Measurements from ENCODE around the gene LTBP3. TPM values are rescaled to one million over a fixed set of nuclear protein-coding genes. Genes with fewer than 3 reads are reported as not detected.
A peak's percentile ranks its signal among the peaks of the same experiment; 100 is the strongest.

LTBP3 gene
- total RNA-seq (2021) (92.1 and 123 TPM in 2 replicates), Bru-seq, nascent RNA (percentile 58 among the genes with signal in this experiment), BruChase-seq, experiment 1, labeled RNA remaining after a 2-hour chase (percentile 73 among the genes with signal in this experiment), BruChase-seq, experiment 2, labeled RNA remaining after a 6-hour chase (percentile 85 among the genes with signal in this experiment)
- long read RNA-seq, transcript LTBP3-220 (6 exons, 748 nt), result major isoform, 8 of 56 reads
- long read RNA-seq, partial matches to known transcripts, result 38 of 56 reads
- long read RNA-seq, other reads (novel, unspliced or antisense), result 8 of 56 reads

DNA sequence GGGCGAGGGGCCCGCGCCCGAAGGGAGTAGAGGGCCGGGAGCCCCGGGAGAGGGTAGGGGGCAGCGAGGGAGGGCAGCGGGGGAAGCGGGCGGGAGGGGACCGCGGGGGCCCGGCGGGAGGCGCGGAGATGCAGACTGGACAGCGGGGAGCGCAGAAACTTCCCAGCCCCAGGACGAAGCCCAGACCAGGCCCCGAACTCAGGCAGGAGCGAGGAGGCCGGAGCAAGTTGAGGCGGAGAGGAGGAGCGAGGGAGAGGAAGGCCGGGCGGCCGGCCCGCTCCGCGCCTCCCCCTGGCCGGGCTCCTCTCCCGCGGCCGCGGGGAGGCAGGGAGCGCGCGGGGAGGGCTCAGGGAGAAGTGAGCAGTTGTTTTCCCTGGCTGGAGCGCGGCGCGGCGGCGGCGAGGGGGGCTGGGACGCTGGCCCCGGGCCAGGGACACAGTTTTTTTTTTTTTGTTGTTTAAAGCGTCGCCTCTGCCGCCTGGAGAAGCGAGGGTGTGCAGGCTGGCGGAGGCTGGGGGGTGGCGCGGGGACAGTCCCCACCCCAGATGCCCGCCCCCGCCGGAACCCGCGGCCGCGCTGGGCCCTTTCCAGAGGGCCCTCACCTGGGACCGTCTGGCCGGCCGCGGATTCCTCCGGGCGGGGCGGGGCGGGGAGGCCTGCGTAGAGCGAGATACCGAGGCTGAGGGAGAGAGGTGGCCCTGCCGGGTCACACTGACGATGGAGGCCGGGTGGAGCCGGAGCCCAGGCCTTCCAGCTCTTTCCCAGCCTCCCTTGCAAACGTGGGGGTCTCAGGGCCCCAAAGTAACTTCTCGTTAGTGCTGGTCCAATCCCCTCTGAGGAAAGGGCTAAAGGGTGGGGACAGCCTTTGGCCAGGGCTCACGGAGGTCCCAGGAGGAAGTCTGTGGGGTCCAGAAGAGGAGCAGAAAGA lies at the start of gene LTBP3:
Gene LTBP3, minus strand, starts transcription at position 358 of the 928 bp plus-strand sequence. CDS start 400 bp downstream, outside the sequence.
- ChIA-PET POLR2A (ENCODE audit: low non-redundant PET) (no interaction called here), CTCF (interaction anchor here (0.6 to 1.2 kb wide), 2 partner anchors 9 to 18 kb away, joined by 5 to 6 read pairs; no protein-coding TSS in a partner anchor)
- intact Hi-C loops (cut with micrococcal nuclease; ENCODE audit: unreplicated experiment), result no loop called here
- BruUV-seq (replicated peaks), result no TSS peak
- peak within 1 kb of the TSS; percentile 59 for H3K4me3 ChIP-seq (ENCODE audit: low read depth, low read length, poor library complexity, severe bottlenecking)
- peaks cover 41% of the 10 kb centered on the region for H3K4me1 ChIP-seq (ENCODE audit: insufficient read depth, low read length, poor library complexity, severe bottlenecking)
- TF ChIP-seq, protein P1, sequence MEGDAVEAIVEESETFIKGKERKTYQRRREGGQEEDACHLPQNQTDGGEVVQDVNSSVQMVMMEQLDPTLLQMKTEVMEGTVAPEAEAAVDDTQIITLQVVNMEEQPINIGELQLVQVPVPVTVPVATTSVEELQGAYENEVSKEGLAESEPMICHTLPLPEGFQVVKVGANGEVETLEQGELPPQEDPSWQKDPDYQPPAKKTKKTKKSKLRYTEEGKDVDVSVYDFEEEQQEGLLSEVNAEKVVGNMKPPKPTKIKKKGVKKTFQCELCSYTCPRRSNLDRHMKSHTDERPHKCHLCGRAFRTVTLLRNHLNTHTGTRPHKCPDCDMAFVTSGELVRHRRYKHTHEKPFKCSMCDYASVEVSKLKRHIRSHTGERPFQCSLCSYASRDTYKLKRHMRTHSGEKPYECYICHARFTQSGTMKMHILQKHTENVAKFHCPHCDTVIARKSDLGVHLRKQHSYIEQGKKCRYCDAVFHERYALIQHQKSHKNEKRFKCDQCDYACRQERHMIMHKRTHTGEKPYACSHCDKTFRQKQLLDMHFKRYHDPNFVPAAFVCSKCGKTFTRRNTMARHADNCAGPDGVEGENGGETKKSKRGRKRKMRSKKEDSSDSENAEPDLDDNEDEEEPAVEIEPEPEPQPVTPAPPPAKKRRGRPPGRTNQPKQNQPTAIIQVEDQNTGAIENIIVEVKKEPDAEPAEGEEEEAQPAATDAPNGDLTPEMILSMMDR (conservative IDR thresholded peaks at IDR 0.05; ENCODE audit: low read depth, low read length), result no peak
- no peak for TF ChIP-seq EZH2 (IDR thresholded peaks at IDR 0.05; ENCODE audit: borderline replicate concordance, low read depth, low read length, poor library complexity, severe bottlenecking)
- H3K36me3 ChIP-seq (ENCODE audit: insufficient read depth, low read length, poor library complexity, severe bottlenecking), result no peaks in the 10 kb centered on the region
- H3K27me3 ChIP-seq (replicated peaks; ENCODE audit: insufficient read depth, low read depth, low read length, poor library complexity), result no peaks in the 10 kb centered on the region
- H3K9me3 ChIP-seq (ENCODE audit: low read depth, low read length, poor library complexity, severe bottlenecking), result no peaks in the 10 kb centered on the region
- DNase-seq (ENCODE audit: low spot score), result peak; percentile 87
- H3K27ac ChIP-seq (ENCODE audit: low read depth, low read length, poor library complexity, severe bottlenecking), result peak within 1 kb of the TSS; percentile 87

DNA sequence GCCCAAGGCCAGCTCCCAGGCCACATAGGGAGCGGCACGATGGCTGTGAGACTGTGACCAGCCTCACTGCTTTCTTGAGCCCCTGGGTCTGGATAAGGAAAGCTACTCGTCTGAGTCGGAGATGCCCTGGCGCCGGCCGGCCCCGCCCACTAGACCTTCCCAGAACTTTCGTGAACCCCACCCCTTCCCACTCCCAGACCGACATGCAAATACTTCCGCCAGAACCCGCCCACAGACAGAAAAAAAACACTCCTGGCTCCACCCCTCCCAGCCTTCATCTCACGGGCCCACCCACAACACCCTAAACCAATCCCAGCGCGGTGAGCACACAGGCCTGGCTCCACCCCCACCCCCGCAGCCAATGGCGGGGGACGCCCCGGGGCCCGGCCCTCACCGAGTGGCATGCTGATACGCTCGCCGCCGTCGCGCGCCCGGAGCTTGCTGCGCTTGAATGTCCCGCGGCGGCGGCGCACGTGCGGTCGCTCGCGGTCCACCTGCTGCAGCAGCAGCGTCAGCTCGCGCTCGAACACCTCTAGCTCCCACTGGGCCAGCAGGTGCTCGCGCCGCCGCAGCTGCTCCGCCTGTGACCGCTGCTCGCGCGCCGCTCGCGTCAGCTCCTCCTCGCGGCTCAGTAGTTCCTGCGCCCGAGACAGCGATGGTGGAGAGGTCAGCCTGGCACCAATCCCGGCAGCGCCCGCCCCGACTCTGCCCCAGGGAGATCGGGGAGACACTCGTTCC lies 48.9 kb upstream of the LTBP3 start:
- Histone ChIP-seq H3K9me3 (ENCODE audit: low read depth, low read length, poor library complexity, severe bottlenecking) (no peaks in the 10 kb centered on the region), H3K36me3 (ENCODE audit: insufficient read depth, low read length, poor library complexity, severe bottlenecking) (peaks cover 28% of the 10 kb centered on the region), H3K27me3 (replicated peaks; ENCODE audit: insufficient read depth, low read depth, low read length, poor library complexity) (no peaks in the 10 kb centered on the region), H3K27ac (ENCODE audit: low read depth, low read length, poor library complexity, severe bottlenecking) (peak overlapping the region; percentile 57), H3K4me3 (ENCODE audit: low read depth, low read length, poor library complexity, severe bottlenecking) (peak overlapping the region; percentile 35), H3K4me1 (ENCODE audit: insufficient read depth, low read length, poor library complexity, severe bottlenecking) (peaks cover 14% of the 10 kb centered on the region)
- CTCF ChIA-PET, result interaction anchor here (1.0 to 2.5 kb wide), 3 partner anchors 13 to 67 kb away, joined by 3 to 9 read pairs (median 6); partner anchors contain the start of gene ZNRD2
- POLR2A ChIA-PET (ENCODE audit: low non-redundant PET), result interaction anchor here (0.6 kb wide), 1 partner anchor 339 kb away, joined by 3 read pairs; no protein-coding TSS in a partner anchor
- TF ChIP-seq, protein P1 (conservative IDR thresholded peaks at IDR 0.05; ENCODE audit: low read depth, low read length), result no peak
- TF ChIP-seq EZH2 (IDR thresholded peaks at IDR 0.05; ENCODE audit: borderline replicate concordance, low read depth, low read length, poor library complexity, severe bottlenecking), result no peak
- peak; percentile 100 for DNase-seq (ENCODE audit: low spot score)
- BruUV-seq (replicated peaks), result no TSS peak
- intact Hi-C loops (cut with micrococcal nuclease; ENCODE audit: unreplicated experiment), result loop anchor here (5.0 kb wide), 1 partner anchor 35 kb away; the partner anchor contains the start of genes FAM89B and ZNRD2

DNA sequence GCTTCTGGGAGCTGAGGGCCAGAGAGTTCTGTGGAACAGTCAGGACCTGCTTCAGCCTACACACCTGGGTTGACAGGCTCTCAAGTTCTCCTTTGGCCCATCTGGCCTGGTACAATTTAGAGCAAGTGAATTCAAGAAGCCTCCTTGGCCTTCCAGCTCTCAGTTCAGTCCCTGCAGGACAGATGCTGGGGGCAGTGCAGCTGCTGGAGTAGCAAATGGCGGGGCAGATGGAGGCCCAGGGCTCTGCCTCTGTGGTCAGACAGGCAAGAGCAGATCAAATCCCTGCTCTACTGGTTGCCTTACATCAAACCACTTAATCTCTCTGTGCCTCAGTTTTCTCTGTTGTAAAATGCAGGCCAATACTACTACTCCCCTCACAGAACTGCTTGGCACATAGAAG lies 46.1 kb upstream of the LTBP3 start:
- Histone ChIP-seq H3K27ac (ENCODE audit: low read depth, low read length, poor library complexity, severe bottlenecking) (no peak overlapping the region), H3K4me1 (ENCODE audit: insufficient read depth, low read length, poor library complexity, severe bottlenecking) (peaks cover 10% of the 10 kb centered on the region), H3K27me3 (replicated peaks; ENCODE audit: insufficient read depth, low read depth, low read length, poor library complexity) (no peaks in the 10 kb centered on the region), H3K4me3 (ENCODE audit: low read depth, low read length, poor library complexity, severe bottlenecking) (no peak overlapping the region), H3K9me3 (ENCODE audit: low read depth, low read length, poor library complexity, severe bottlenecking) (no peaks in the 10 kb centered on the region), H3K36me3 (ENCODE audit: insufficient read depth, low read length, poor library complexity, severe bottlenecking) (peaks cover 28% of the 10 kb centered on the region)
- ChIA-PET CTCF (no interaction called here), POLR2A (ENCODE audit: low non-redundant PET) (no interaction called here)
- no peak for DNase-seq (ENCODE audit: low spot score)
- no TSS peak for BruUV-seq (replicated peaks)
- no peak for TF ChIP-seq EZH2 (IDR thresholded peaks at IDR 0.05; ENCODE audit: borderline replicate concordance, low read depth, low read length, poor library complexity, severe bottlenecking)
- TF ChIP-seq, protein P1 (conservative IDR thresholded peaks at IDR 0.05; ENCODE audit: low read depth, low read length), result no peak
- intact Hi-C loops (cut with micrococcal nuclease; ENCODE audit: unreplicated experiment), result no loop called here
